Measurements from ENCODE around the gene ADAM23.

DNA sequence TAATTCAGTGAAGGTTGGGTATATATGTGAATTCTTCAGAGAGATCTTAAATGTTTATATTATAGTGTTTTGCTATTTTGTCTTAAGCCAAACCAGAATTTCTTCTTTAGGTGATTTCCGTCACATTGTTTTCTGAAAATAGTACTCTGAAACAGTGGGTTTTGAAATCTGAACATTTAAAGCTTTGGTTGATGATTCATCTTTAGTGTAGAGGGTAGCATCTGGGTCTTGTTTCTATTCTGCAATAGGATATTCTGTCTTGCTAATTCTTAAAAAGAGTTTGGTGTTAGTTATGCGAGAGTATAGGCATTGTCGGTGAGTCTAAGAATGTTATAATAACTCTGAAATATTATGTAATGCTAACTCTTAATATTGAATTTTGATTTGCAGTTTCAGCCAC is 129.4 kb downstream of the ADAM23 start:
- TF ChIP-seq RAD51 (IDR thresholded peaks at IDR 0.05; ENCODE audit: borderline replicate concordance) (no peak), NR3C1 (CRISPR knock-in tag; IDR thresholded peaks at IDR 0.05) (no peak), YY1 (IDR thresholded peaks at IDR 0.05; ENCODE audit: insufficient read depth, insufficient replicate concordance, low read depth, low read length) (no peak), EZH2 (conservative IDR thresholded peaks at IDR 0.05; ENCODE audit: low read depth, low read length) (no peak), KDM1A (CRISPR knock-in tag; IDR thresholded peaks at IDR 0.05) (no peak), ZNF275 (CRISPR knock-in tag; IDR thresholded peaks at IDR 0.05; ENCODE audit: borderline replicate concordance) (no peak), SMARCC2 (IDR thresholded peaks at IDR 0.05) (no peak)
- TF ChIP-seq, protein P1, sequence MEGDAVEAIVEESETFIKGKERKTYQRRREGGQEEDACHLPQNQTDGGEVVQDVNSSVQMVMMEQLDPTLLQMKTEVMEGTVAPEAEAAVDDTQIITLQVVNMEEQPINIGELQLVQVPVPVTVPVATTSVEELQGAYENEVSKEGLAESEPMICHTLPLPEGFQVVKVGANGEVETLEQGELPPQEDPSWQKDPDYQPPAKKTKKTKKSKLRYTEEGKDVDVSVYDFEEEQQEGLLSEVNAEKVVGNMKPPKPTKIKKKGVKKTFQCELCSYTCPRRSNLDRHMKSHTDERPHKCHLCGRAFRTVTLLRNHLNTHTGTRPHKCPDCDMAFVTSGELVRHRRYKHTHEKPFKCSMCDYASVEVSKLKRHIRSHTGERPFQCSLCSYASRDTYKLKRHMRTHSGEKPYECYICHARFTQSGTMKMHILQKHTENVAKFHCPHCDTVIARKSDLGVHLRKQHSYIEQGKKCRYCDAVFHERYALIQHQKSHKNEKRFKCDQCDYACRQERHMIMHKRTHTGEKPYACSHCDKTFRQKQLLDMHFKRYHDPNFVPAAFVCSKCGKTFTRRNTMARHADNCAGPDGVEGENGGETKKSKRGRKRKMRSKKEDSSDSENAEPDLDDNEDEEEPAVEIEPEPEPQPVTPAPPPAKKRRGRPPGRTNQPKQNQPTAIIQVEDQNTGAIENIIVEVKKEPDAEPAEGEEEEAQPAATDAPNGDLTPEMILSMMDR (CRISPR knock-in tag; IDR thresholded peaks at IDR 0.05): no peak
- TF ChIP-seq, protein P2, sequence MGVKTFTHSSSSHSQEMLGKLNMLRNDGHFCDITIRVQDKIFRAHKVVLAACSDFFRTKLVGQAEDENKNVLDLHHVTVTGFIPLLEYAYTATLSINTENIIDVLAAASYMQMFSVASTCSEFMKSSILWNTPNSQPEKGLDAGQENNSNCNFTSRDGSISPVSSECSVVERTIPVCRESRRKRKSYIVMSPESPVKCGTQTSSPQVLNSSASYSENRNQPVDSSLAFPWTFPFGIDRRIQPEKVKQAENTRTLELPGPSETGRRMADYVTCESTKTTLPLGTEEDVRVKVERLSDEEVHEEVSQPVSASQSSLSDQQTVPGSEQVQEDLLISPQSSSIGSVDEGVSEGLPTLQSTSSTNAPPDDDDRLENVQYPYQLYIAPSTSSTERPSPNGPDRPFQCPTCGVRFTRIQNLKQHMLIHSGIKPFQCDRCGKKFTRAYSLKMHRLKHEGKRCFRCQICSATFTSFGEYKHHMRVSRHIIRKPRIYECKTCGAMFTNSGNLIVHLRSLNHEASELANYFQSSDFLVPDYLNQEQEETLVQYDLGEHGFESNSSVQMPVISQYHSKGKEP (CRISPR knock-in tag; IDR thresholded peaks at IDR 0.05): no peak

Data from HepG2 (cell line).